B cell (primary cell): Measurements from ENCODE around the gene WNK2. TPM values are rescaled to one million over a fixed set of nuclear protein-coding genes. Genes with fewer than 3 reads are reported as not detected.

ENCODE experiments used
- ATAC-seq: fragments of 200-7000 bp; cut with Tn5 transposase; one replicate; pipeline ENCODE4 v1.10.0; 2021; ENCODE audit warnings: low read depth, mild to moderate bottlenecking, moderate number of reproducible peaks, moderate library complexity
- CTCF ChIA-PET: fragments of 350-600 bp; sonication (Branson Sonifier 250); formaldehyde crosslinking; loops from one replicate; lab custom pipeline; 2021; ENCODE audit warnings: antibody characterized with exemption, inconsistent platforms; lab: Charles Lee
- POLR2A ChIA-PET: fragments of 350-600 bp; sonication (Branson Sonifier 250); formaldehyde crosslinking; loops from one replicate; lab custom pipeline; 2021; ENCODE audit warnings: antibody characterized with exemption; lab: Charles Lee
- DNase-seq: peaks from one replicate; pipeline ENCODE4 v3.0.0; 2013
- H2AFZ ChIP-seq: 2 replicates; pipeline ENCODE4 v1.6.1; 2012; ENCODE audit warnings: mild to moderate bottlenecking, low read depth, low read length; ENCODE audit not compliant: insufficient read depth, poor library complexity, severe bottlenecking
- H3K27ac ChIP-seq, 2 donors: 1 replicate in 1 of 2; 2 replicates in 1 of 2; pipeline ENCODE4 v1.5.1; 2012 to 2013; ENCODE audit warnings: low read length in 2 of 2, mild to moderate bottlenecking in 2 of 2, moderate library complexity in 1 of 2
- H3K27me3 ChIP-seq, 4 experiments: fragments of 200-600 bp in 1 of 4; sonication (generic) in 1 of 4; replicated peaks in 1 of 4; 1 replicate in 2 of 4; 2 replicates in 2 of 4; pipeline versions ENCODE4 v1.6.1 to v1.7.0; 2013 to 2016; ENCODE audit warnings: low read length in 3 of 4, mild to moderate bottlenecking in 2 of 4, mixed read lengths in 1 of 4, moderate library complexity in 1 of 4; ENCODE audit not compliant: insufficient read depth in 4 of 4, control insufficient read depth in 3 of 4; ENCODE audit errors: control extremely low read depth in 1 of 4
- H3K36me3 ChIP-seq, 2 experiments: replicated peaks in 1 of 2; 1 replicate in 1 of 2; 2 replicates in 1 of 2; pipeline versions ENCODE4 v1.6.1 to v1.7.1; 2013; ENCODE audit warnings: low read length in 1 of 2; ENCODE audit not compliant: insufficient read depth in 2 of 2, control insufficient read depth in 1 of 2; ENCODE audit errors: control extremely low read depth in 1 of 2, extremely low read depth in 1 of 2
- H3K4me1 ChIP-seq, 2 donors: fragments of 200-600 bp in 1 of 2; sonication (generic) in 1 of 2; 1 replicate in 1 of 2; 2 replicates in 1 of 2; pipeline versions ENCODE4 v1.5.1 to v1.6.1; 2013 to 2017; ENCODE audit warnings: low read length in 2 of 2; ENCODE audit not compliant: control insufficient read depth in 2 of 2, insufficient read depth in 2 of 2
- H3K4me2 ChIP-seq: replicated peaks from 2 replicates; pipeline ENCODE3; 2012; ENCODE audit warnings: mild to moderate bottlenecking, low read depth, low read length; ENCODE audit not compliant: poor library complexity, severe bottlenecking
- H3K4me3 ChIP-seq, 5 experiments: fragments of 200-600 bp in 1 of 5; sonication (generic) in 1 of 5; 1 replicate in 3 of 5; 2 replicates in 2 of 5; pipeline versions ENCODE4 v1.5.1 to v1.7.0; 2011 to 2016; ENCODE audit warnings: low read length in 4 of 5, mild to moderate bottlenecking in 4 of 5, low read depth in 2 of 5, control low read depth in 1 of 5, moderate library complexity in 1 of 5; ENCODE audit not compliant: insufficient read depth in 1 of 5; ENCODE audit errors: control extremely low read depth in 1 of 5, extremely low read depth in 1 of 5
- H3K79me2 ChIP-seq: fragments of 200-600 bp; sonication (generic); one replicate; pipeline ENCODE4 v1.6.0; 2016; ENCODE audit warnings: low read length; ENCODE audit not compliant: control insufficient read depth, insufficient read depth
- H3K9ac ChIP-seq: fragments of 200-600 bp; sonication (generic); 2 replicates; pipeline ENCODE4 v1.6.1; 2017; ENCODE audit warnings: mild to moderate bottlenecking, low read length, moderate library complexity
- H3K9me3 ChIP-seq, 3 donors: one replicate each; pipeline versions ENCODE4 v1.6.1 to v1.7.1; 2013; ENCODE audit warnings: low read length in 2 of 3; ENCODE audit not compliant: control insufficient read depth in 2 of 3, insufficient read depth in 1 of 3; ENCODE audit errors: control extremely low read depth in 1 of 3
- H4K20me1 ChIP-seq: 2 replicates; pipeline ENCODE4 v1.6.0; 2012; ENCODE audit warnings: mild to moderate bottlenecking, low read length; ENCODE audit not compliant: insufficient read depth, control insufficient read depth, poor library complexity, severe bottlenecking
- H3K27ac Mint-ChIP-seq: one replicate; pipeline ENCODE4 v1.8.0; 2021; ENCODE audit warnings: mixed read lengths
- H3K27me3 Mint-ChIP-seq: one replicate; pipeline ENCODE4 v1.8.0; 2021; ENCODE audit warnings: mixed read lengths
- H3K4me1 Mint-ChIP-seq: one replicate; pipeline ENCODE4 v1.8.0; 2021; ENCODE audit warnings: mixed read lengths
- H3K4me3 Mint-ChIP-seq: one replicate; pipeline ENCODE4 v1.8.0; 2021; ENCODE audit warnings: mixed read lengths
- H3K9me3 Mint-ChIP-seq: one replicate; pipeline ENCODE4 v1.8.0; 2022; ENCODE audit warnings: mixed read lengths; ENCODE audit not compliant: insufficient read depth
- EZH2 ChIP-seq: IDR thresholded peaks from 2 replicates; pipeline ENCODE4 v1.6.1; 2012; ENCODE audit warnings: borderline replicate concordance, low read depth, mild to moderate bottlenecking, moderate library complexity, low read length; ENCODE audit not compliant: insufficient read depth, poor library complexity, severe bottlenecking
- WGBS: methylation state at CpG from one replicate; pipeline ENCODE4 v1.1.5; 2013; ENCODE audit warnings: missing lambda C conversion rate; ENCODE audit not compliant: insufficient coverage; 5-methylcytosine and 5-hydroxymethylcytosine counted together
- intact Hi-C: fragments of 100-400 bp; cut with micrococcal nuclease; formaldehyde crosslinking; loops from one replicate; pipeline ENCODE4 v1.10.0; 2022
- polyA plus RNA-seq: library from polyadenylated mRNA; depleted of rRNA; stranded (reverse); fragments of >200 nt; gene quantifications from 2 replicates; pipeline ENCODE4 v1.2.3, GENCODE V29; 2012
- total RNA-seq, 2 donors: library from RNA; stranded (reverse); fragments of 120-200 nt in 1 of 2; gene quantifications; 1 replicate in 1 of 2; 2 replicates in 1 of 2; pipeline versions ENCODE4 v1.2.3 to v1.2.4, GENCODE V29; 2013 to 2022
- TF ChIP-seq, protein P1 (sequence below): fragments of 200-600 bp; IDR thresholded peaks from one replicate; pipeline ENCODE4 v1.8.0; 2022; ENCODE audit warnings: antibody characterized with exemption, mild to moderate bottlenecking

WNK2 gene
- total and polyA plus RNA-seq, 2 donors (not counting 1 experiment from before 2014, with no cell fraction given), result 0.49 TPM; not detected in 1

DNA sequence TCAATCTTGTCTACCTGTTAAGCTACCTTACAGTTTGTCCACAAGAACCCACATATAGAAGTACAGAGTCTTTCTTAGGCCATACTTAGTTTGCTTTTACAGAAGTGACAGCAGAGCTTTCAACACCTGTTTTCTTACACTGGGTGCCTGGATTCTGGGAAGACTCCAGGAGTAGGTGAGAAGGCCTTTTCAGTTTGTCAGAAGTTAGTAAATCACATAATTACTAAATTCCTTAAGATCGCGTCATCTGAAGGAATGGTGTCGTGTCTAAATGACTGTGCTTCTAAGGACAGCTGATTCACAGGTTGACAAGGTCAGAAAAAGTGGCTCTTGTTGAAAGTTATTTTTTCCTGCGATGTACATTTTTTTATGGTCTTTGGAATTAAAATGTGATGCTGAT is 170.5 kb downstream of the WNK2 start:
- no peaks in the 10 kb centered on the region for H4K20me1 ChIP-seq
- peaks cover 2% of the 10 kb centered on the region for H3K27me3 Mint-ChIP-seq
- H3K36me3 ChIP-seq, result no peaks in the 10 kb centered on the region
- no peak overlapping the region for H3K27ac ChIP-seq
- H3K9ac ChIP-seq, result no peak overlapping the region
- H3K27me3 ChIP-seq, result no peaks in the 10 kb centered on the region
- no peak overlapping the region for H3K4me3 Mint-ChIP-seq
- no peak for ATAC-seq
- POLR2A ChIA-PET, result no interaction called here
- H3K27ac Mint-ChIP-seq, result no peak overlapping the region
- no peak overlapping the region for H2AFZ ChIP-seq
- TF ChIP-seq, protein P1, sequence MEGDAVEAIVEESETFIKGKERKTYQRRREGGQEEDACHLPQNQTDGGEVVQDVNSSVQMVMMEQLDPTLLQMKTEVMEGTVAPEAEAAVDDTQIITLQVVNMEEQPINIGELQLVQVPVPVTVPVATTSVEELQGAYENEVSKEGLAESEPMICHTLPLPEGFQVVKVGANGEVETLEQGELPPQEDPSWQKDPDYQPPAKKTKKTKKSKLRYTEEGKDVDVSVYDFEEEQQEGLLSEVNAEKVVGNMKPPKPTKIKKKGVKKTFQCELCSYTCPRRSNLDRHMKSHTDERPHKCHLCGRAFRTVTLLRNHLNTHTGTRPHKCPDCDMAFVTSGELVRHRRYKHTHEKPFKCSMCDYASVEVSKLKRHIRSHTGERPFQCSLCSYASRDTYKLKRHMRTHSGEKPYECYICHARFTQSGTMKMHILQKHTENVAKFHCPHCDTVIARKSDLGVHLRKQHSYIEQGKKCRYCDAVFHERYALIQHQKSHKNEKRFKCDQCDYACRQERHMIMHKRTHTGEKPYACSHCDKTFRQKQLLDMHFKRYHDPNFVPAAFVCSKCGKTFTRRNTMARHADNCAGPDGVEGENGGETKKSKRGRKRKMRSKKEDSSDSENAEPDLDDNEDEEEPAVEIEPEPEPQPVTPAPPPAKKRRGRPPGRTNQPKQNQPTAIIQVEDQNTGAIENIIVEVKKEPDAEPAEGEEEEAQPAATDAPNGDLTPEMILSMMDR, result no peak
- TF ChIP-seq EZH2, result no peak
- H3K9me3 Mint-ChIP-seq, result no peaks in the 10 kb centered on the region
- CTCF ChIA-PET, result no interaction called here
- no peaks in the 10 kb centered on the region for H3K4me1 ChIP-seq
- WGBS, result 92% methylated on average over 1 of the region's 4 CpGs
- DNase-seq, result no peak
- intact Hi-C loops, result no loop called here
- H3K79me2 ChIP-seq, result no peaks in the 10 kb centered on the region
- peaks cover 0 to 4% (median 0%) of the 10 kb centered on the region in 3 donors for H3K9me3 ChIP-seq
- no peak overlapping the region for H3K4me2 ChIP-seq
- H3K4me3 ChIP-seq, result no peak overlapping the region
- H3K4me1 Mint-ChIP-seq, result no peaks in the 10 kb centered on the region

DNA sequence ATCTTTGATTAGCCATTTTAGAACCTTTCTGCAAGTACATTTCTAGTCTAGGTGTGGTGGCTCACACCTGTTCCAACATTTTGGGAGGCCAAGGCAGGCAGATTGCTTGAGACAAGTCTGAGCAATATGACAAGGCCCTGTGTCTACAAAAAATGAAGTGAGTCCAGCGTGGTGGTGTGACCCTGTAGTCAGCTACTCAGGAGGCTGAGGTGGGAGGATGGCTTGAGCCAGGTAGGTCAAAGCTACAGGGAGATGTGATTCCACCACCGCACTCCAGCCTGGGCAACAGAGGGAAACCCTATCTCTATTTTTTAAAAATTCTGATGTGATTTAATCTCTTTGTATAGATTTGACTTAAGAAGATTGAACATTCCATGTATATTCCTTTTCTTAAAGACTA is 171.9 kb downstream of the WNK2 start:
- no peaks in the 10 kb centered on the region for H4K20me1 ChIP-seq
- H3K4me1 Mint-ChIP-seq, result no peaks in the 10 kb centered on the region
- DNase-seq, result no peak
- no peak overlapping the region for H3K27ac ChIP-seq
- H3K4me3 Mint-ChIP-seq, result no peak overlapping the region
- no peaks in the 10 kb centered on the region for H3K36me3 ChIP-seq
- H2AFZ ChIP-seq, result no peak overlapping the region
- H3K9me3 Mint-ChIP-seq, result peaks cover 3% of the 10 kb centered on the region
- H3K9ac ChIP-seq, result no peak overlapping the region
- ChIA-PET CTCF (no interaction called here), POLR2A (no interaction called here)
- WGBS, result 100% methylated on average over 1 of the region's 2 CpGs
- ATAC-seq, result no peak
- H3K4me3 ChIP-seq, result no peak overlapping the region
- no peak overlapping the region for H3K27ac Mint-ChIP-seq
- no peak overlapping the region for H3K4me2 ChIP-seq
- TF ChIP-seq, protein P1, result no peak
- TF ChIP-seq EZH2, result no peak
- intact Hi-C loops, result no loop called here
- H3K27me3 Mint-ChIP-seq, result peaks cover 2% of the 10 kb centered on the region
- no peaks in the 10 kb centered on the region for H3K4me1 ChIP-seq
- H3K79me2 ChIP-seq, result no peaks in the 10 kb centered on the region
- no peaks in the 10 kb centered on the region for H3K27me3 ChIP-seq
- peaks cover 0 to 13% (median 2%) of the 10 kb centered on the region in 3 donors for H3K9me3 ChIP-seq
